Ishikawa (cell line): Measurements from ENCODE around the gene RTKN2.

Source experiments
- CEBPB ChIP-seq: IDR thresholded peaks from 2 replicates; pipeline ENCODE4 v1.6.1; 2012
- CREB1 ChIP-seq: IDR thresholded peaks from 2 replicates; pipeline ENCODE4 v1.6.1; 2012; ENCODE audit warnings: low read depth
- EGR1 ChIP-seq: IDR thresholded peaks from 2 replicates; pipeline ENCODE4 v1.6.1; 2012
- EP300 ChIP-seq: IDR thresholded peaks from 2 replicates; pipeline ENCODE4 v1.6.1; 2012; ENCODE audit warnings: borderline replicate concordance
- FOXM1 ChIP-seq: IDR thresholded peaks from 2 replicates; pipeline ENCODE4 v1.6.1; 2012; ENCODE audit warnings: low read depth, borderline replicate concordance
- NFIC ChIP-seq: IDR thresholded peaks from 2 replicates; pipeline ENCODE4 v1.6.1; 2012
- RAD21 ChIP-seq: IDR thresholded peaks from 2 replicates; pipeline ENCODE4 v1.6.1; 2012; ENCODE audit warnings: low read depth
- TAF1 ChIP-seq: IDR thresholded peaks from 2 replicates; pipeline ENCODE4 v1.6.1; 2012; ENCODE audit warnings: low read depth, mild to moderate bottlenecking
- TCF12 ChIP-seq: IDR thresholded peaks from 2 replicates; pipeline ENCODE4 v1.6.1; 2012; ENCODE audit warnings: low read depth
- TEAD4 ChIP-seq: IDR thresholded peaks from 2 replicates; pipeline ENCODE4 v1.6.1; 2012
- YY1 ChIP-seq: IDR thresholded peaks from 2 replicates; pipeline ENCODE4 v1.6.1; 2012; ENCODE audit warnings: low read depth
- ZBTB7A ChIP-seq: IDR thresholded peaks from 2 replicates; pipeline ENCODE4 v1.6.1; 2012; ENCODE audit warnings: low read depth
- TF ChIP-seq, protein P1 (sequence below): IDR thresholded peaks from 2 replicates; pipeline ENCODE4 v1.6.1; 2012
- TF ChIP-seq, protein P2 (sequence below): IDR thresholded peaks from 2 replicates; pipeline ENCODE4 v1.6.1; 2012; ENCODE audit warnings: low read depth, mild to moderate bottlenecking
- TF ChIP-seq, protein P3 (sequence below): IDR thresholded peaks from 2 replicates; pipeline ENCODE4 v1.6.1; 2012

RTKN2 gene

DNA sequence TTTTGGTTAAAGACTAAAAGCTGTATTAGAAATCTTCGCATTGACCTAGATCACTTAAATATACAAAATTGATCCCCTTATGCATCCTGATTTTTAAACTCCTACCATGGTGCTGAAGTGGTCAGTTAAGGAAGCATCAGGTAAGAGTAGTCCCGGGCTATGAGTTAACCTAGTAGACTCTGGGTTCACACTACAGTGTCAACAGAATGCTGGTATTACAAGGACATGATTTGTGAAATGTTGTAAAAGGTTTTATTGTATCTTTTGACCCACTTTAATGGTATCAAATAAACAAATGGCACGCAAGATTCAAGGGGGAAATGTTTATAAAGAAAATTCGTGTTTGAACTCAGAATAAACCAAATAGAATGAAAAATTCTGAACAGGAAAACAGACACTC lies 36.8 kb downstream of the RTKN2 start:
- TF ChIP-seq TEAD4 (no peak), TCF12 (no peak), CREB1 (no peak), EGR1 (no peak), EP300 (no peak), ZBTB7A (no peak), YY1 (no peak), FOXM1 (no peak), NFIC (no peak), RAD21 (no peak), CEBPB (no peak), TAF1 (no peak)
- TF ChIP-seq, protein P1, sequence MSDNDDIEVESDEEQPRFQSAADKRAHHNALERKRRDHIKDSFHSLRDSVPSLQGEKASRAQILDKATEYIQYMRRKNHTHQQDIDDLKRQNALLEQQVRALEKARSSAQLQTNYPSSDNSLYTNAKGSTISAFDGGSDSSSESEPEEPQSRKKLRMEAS = no peak
- TF ChIP-seq, protein P2, sequence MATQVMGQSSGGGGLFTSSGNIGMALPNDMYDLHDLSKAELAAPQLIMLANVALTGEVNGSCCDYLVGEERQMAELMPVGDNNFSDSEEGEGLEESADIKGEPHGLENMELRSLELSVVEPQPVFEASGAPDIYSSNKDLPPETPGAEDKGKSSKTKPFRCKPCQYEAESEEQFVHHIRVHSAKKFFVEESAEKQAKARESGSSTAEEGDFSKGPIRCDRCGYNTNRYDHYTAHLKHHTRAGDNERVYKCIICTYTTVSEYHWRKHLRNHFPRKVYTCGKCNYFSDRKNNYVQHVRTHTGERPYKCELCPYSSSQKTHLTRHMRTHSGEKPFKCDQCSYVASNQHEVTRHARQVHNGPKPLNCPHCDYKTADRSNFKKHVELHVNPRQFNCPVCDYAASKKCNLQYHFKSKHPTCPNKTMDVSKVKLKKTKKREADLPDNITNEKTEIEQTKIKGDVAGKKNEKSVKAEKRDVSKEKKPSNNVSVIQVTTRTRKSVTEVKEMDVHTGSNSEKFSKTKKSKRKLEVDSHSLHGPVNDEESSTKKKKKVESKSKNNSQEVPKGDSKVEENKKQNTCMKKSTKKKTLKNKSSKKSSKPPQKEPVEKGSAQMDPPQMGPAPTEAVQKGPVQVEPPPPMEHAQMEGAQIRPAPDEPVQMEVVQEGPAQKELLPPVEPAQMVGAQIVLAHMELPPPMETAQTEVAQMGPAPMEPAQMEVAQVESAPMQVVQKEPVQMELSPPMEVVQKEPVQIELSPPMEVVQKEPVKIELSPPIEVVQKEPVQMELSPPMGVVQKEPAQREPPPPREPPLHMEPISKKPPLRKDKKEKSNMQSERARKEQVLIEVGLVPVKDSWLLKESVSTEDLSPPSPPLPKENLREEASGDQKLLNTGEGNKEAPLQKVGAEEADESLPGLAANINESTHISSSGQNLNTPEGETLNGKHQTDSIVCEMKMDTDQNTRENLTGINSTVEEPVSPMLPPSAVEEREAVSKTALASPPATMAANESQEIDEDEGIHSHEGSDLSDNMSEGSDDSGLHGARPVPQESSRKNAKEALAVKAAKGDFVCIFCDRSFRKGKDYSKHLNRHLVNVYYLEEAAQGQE = no peak
- TF ChIP-seq, protein P3, sequence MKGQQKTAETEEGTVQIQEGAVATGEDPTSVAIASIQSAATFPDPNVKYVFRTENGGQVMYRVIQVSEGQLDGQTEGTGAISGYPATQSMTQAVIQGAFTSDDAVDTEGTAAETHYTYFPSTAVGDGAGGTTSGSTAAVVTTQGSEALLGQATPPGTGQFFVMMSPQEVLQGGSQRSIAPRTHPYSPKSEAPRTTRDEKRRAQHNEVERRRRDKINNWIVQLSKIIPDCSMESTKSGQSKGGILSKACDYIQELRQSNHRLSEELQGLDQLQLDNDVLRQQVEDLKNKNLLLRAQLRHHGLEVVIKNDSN = no peak

DNA sequence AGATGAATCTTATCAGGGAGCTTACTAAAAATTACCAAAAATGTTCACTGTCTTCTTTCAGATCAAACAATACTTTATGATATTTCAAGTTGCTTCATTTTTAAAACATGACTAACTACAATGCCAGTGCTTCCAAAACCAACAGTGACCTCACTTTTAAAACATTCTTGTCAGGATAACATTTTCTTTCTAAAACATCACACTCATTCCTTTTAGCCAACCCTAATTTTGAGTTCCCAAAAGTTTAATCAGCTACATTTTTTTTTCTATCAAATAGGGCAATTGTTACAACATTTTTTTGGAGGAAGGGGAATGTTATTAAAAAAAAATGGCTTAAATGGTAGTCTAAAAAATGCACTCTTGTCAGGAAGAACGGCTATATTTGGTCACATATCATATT lies 37.3 kb downstream of the RTKN2 start:
- TF ChIP-seq EGR1 = no peak
- TF ChIP-seq, protein P3 = no peak
- TF ChIP-seq EP300 = peak; percentile 31; the same call in 1 of the 2 replicates
- no peak for TF ChIP-seq FOXM1
- 0 out of 2 replicates have a peak, but pooled peaks have one; percentile 16 for TF ChIP-seq TEAD4
- TF ChIP-seq, protein P2 = no peak
- TF ChIP-seq NFIC = 0 out of 2 replicates have a peak, but pooled peaks have one; percentile 30
- TF ChIP-seq ZBTB7A = no peak
- TF ChIP-seq, protein P1 = no peak
- TF ChIP-seq TAF1 = no peak
- no peak for TF ChIP-seq TCF12
- TF ChIP-seq YY1 = no peak
- TF ChIP-seq CREB1 = no peak
- TF ChIP-seq CEBPB = no peak
- TF ChIP-seq RAD21 = no peak

GRCh38 chr10:62230344-62231121 lies 38.1 kb downstream of the RTKN2 start:
- no peak for TF ChIP-seq TEAD4
- no peak for TF ChIP-seq CREB1
- no peak for TF ChIP-seq YY1
- no peak for TF ChIP-seq TAF1
- no peak for TF ChIP-seq TCF12
- TF ChIP-seq NFIC = no peak
- TF ChIP-seq, protein P1 = no peak
- TF ChIP-seq, protein P2 = no peak
- TF ChIP-seq, protein P3 = no peak
